Ascending aorta (tissue), 2 donors: ENCODE data around the gene OSBPL6. TPM values are rescaled to one million over a fixed set of nuclear protein-coding genes. Genes with fewer than 3 reads are reported as not detected.
"Not testable (repeated sequence)": the region's sequence is repeated elsewhere in the genome, so short reads cannot be mapped to it uniquely, and the experiment has no call there.

Experiments used
- DNase-seq, 2 donors: peaks; one replicate each; pipeline ENCODE4 v3.0.0-alpha.2; 2019; ENCODE audit warnings: low spot score in 2 of 2
- H3K27ac ChIP-seq, 2 donors: fragments of 200-600 bp; sonication (generic); one replicate each; pipeline ENCODE4 v1.5.1; 2016 to 2017; ENCODE audit warnings: mild to moderate bottlenecking in 1 of 2
- H3K27me3 ChIP-seq: fragments of 200-600 bp; sonication (generic); one replicate; pipeline ENCODE4 v1.5.1; 2017
- H3K36me3 ChIP-seq, 2 donors: fragments of 200-600 bp; sonication (generic); one replicate each; pipeline ENCODE4 v1.5.1; 2016
- H3K4me1 ChIP-seq, 2 donors: fragments of 200-600 bp; sonication (generic); one replicate each; pipeline ENCODE4 v1.5.1; 2016 to 2017; ENCODE audit warnings: mild to moderate bottlenecking in 1 of 2
- H3K4me3 ChIP-seq, 2 donors: fragments of 200-600 bp; sonication (generic); one replicate each; pipeline ENCODE4 v1.5.1; 2016 to 2017; ENCODE audit warnings: mild to moderate bottlenecking in 1 of 2
- H3K9me3 ChIP-seq, 2 donors: fragments of 200-600 bp; sonication (generic); one replicate each; pipeline ENCODE4 v1.5.1; 2016
- CTCF ChIP-seq, 3 experiments: fragments of 200-600 bp in 2 of 3; fragments of 450-650 bp in 1 of 3; sonication (generic) in 2 of 3; IDR thresholded peaks; one replicate each; pipeline ENCODE4 v1.5.1; 2016 to 2019; ENCODE audit warnings: antibody characterized with exemption in 3 of 3, mild to moderate bottlenecking in 1 of 3, moderate library complexity in 1 of 3
- intact Hi-C: fragments of 100-400 bp; cut with DNase I; formaldehyde crosslinking; loops from one replicate; pipeline ENCODE4 v1.15.1; 2023
- total RNA-seq: library from RNA; depleted of rRNA; stranded (reverse); fragments of >200 nt; gene quantifications from one replicate; pipeline ENCODE4 v1.1.0, GENCODE V29; 2016

Gene OSBPL6
- total RNA-seq, 1 donor from 2014 or later = 1.4 TPM

GRCh38 chr2:178333851-178334250 lies 139.5 kb downstream of the OSBPL6 start:
- Histone ChIP-seq H3K4me1 (no peaks in the 10 kb centered on the region), H3K36me3 (peaks cover 0 to 5% of the 10 kb centered on the region in 2 donors), H3K9me3 (no peaks in the 10 kb centered on the region), H3K27me3 (no peaks in the 10 kb centered on the region), H3K4me3 (no peak overlapping the region), H3K27ac (no peak overlapping the region)
- intact Hi-C loops = no loop called here
- no peak for TF ChIP-seq CTCF (IDR thresholded peaks at IDR 0.05)
- DNase-seq = no peak

- H3K27ac ChIP-seq = no peak overlapping the region
- H3K36me3 ChIP-seq = peaks cover 0 to 5% of the 10 kb centered on the region in 2 donors
- no peaks in the 10 kb centered on the region for H3K27me3 ChIP-seq
- H3K4me3 ChIP-seq = no peak overlapping the region
- H3K9me3 ChIP-seq = no peaks in the 10 kb centered on the region
- no peak for DNase-seq
- TF ChIP-seq CTCF (IDR thresholded peaks at IDR 0.05) = no peak
- intact Hi-C loops = no loop called here
- H3K4me1 ChIP-seq = no peaks in the 10 kb centered on the region
Measured at GRCh38 chr2:178335230-178335629, 140.9 kb downstream of the OSBPL6 start.

GRCh38 chr2:178344121-178344520 lies 149.8 kb downstream of the OSBPL6 start:
- Histone ChIP-seq H3K9me3 (no peaks in the 10 kb centered on the region), H3K4me3 (no peak overlapping the region), H3K27me3 (no peaks in the 10 kb centered on the region), H3K4me1 (no peaks in the 10 kb centered on the region), H3K36me3 (no peaks in the 10 kb centered on the region), H3K27ac (no peak overlapping the region)
- DNase-seq = no peak
- no peak for TF ChIP-seq CTCF (IDR thresholded peaks at IDR 0.05)
- intact Hi-C loops = no loop called here

GRCh38 chr2:178345951-178346350 lies 151.6 kb downstream of the OSBPL6 start:
- Histone ChIP-seq H3K9me3 (no peaks in the 10 kb centered on the region), H3K4me1 (no peaks in the 10 kb centered on the region), H3K27ac (no peak overlapping the region), H3K4me3 (no peak overlapping the region), H3K27me3 (no peaks in the 10 kb centered on the region), H3K36me3 (no peaks in the 10 kb centered on the region)
- intact Hi-C loops = no loop called here
- no peak for DNase-seq
- TF ChIP-seq CTCF (IDR thresholded peaks at IDR 0.05) = no peak

GRCh38 chr2:178350051-178350450 lies 155.7 kb downstream of the OSBPL6 start:
- intact Hi-C loops = no loop called here
- Histone ChIP-seq H3K27ac (no peak overlapping the region), H3K9me3 (peaks cover 0 to 3% of the 10 kb centered on the region in 2 donors), H3K4me3 (no peak overlapping the region), H3K27me3 (no peaks in the 10 kb centered on the region), H3K4me1 (no peaks in the 10 kb centered on the region), H3K36me3 (no peaks in the 10 kb centered on the region)
- no peak for DNase-seq
- TF ChIP-seq CTCF (IDR thresholded peaks at IDR 0.05) = no peak

- H3K4me1 ChIP-seq, H3K27me3 ChIP-seq, H3K36me3 ChIP-seq, intact Hi-C loops, H3K27ac ChIP-seq, H3K4me3 ChIP-seq, DNase-seq: not testable (repeated sequence)
- peaks cover 0 to 13% of the 10 kb centered on the region in 2 donors for H3K9me3 ChIP-seq
Measured at GRCh38 chr2:178357704-178358103, 163.4 kb downstream of the OSBPL6 start.
